ENCODE measurements around the gene ACTG2. TPM values are rescaled to one million over a fixed set of nuclear protein-coding genes. Genes with fewer than 3 reads are reported as not detected.
"Not testable (repeated sequence)": the region's sequence is repeated elsewhere in the genome, so short reads cannot be mapped to it uniquely, and the experiment has no call there.

Gene ACTG2
- total RNA-seq, 1 donor = 0.10 TPM

DNA sequence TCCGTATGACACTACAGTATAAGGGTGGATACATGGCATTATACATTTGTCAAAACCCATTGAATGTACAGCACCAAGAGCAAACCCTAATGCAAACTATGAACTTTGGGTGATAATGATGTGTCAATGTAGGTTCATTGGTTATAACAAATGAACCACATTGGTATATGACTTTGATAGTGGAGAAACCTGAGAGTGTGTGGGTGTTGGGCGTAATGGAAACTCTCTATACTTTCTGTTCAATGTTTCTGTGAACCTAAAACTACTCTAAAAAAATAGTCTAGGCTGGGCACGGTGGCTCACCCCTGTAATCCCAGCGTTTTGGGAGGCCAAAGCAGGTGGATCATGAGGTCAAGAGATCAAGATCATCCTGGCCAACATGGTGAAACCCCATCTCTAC, 6.5 kb upstream of the ACTG2 start:
- Histone ChIP-seq H3K9me3 (ENCODE audit: low read depth, low read length) (no peaks in the 10 kb centered on the region), H3K27me3 (ENCODE audit: insufficient read depth, low read length) (no peaks in the 10 kb centered on the region), H3K4me3 (ENCODE audit: low read length) (no peak overlapping the region), H3K4me1 (ENCODE audit: insufficient read depth, low read length) (no peaks in the 10 kb centered on the region)

DNA sequence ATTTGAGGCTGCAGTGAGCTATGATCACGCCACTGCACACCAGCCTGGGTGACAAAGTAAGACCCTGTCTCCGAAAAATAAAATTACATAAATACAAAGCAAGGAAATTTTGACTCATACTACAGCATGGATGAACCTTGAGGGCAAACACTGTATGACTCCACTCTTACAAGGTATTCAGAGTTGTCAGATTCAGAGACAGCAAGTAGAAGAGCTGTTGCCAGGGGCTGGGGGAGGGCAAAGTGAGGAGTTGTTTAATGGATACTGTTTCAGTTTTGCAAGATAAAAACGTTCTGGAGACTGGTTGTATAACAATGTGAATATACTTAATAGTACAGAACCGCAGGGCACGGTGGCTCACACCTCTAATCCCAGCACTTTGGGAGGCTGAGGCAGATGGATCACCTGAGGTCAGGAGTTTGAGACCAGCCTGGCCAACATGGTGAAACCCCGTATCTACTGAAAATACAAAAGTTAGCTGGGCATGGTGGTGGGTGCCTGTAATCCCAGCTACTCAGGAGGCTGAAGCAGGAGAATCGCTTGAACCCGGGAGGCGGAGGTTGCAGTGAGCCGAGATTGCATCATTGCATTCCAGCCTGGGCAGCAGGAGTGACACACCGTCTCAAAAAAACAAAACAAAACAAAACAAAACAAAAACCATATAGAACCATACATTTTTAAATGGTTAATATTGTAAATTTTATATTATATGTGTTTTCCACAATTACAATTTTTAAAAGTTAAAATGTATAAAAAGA, 5.0 kb upstream of the ACTG2 start:
- H3K27me3 ChIP-seq (ENCODE audit: insufficient read depth, low read length); H3K9me3 ChIP-seq (ENCODE audit: low read depth, low read length); H3K4me1 ChIP-seq (ENCODE audit: insufficient read depth, low read length); H3K4me3 ChIP-seq (ENCODE audit: low read length): not testable (repeated sequence)

DNA sequence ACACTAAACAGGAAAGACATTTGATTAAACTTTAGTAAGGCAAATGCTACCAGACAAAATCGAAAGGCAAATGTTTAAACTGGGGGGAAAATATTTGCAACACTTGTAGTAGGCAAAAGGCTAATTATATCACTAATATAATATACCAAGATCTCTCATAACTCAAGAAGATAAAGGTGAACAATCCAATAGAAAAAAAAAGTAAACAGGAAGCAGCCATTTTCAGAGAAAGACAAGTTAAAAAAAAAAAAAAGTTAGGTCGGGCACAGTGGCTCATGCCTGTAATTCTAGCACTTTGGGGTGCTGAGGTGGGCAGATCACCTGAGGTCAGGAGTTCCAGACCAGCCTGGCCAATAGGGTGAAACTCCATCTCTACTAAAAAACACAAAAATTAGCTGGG, 4.4 kb upstream of the ACTG2 start:
- no peaks in the 10 kb centered on the region for H3K4me1 ChIP-seq (ENCODE audit: insufficient read depth, low read length)
- no peak overlapping the region for H3K4me3 ChIP-seq (ENCODE audit: low read length)
- H3K27me3 ChIP-seq (ENCODE audit: insufficient read depth, low read length) = no peaks in the 10 kb centered on the region
- no peaks in the 10 kb centered on the region for H3K9me3 ChIP-seq (ENCODE audit: low read depth, low read length)

DNA sequence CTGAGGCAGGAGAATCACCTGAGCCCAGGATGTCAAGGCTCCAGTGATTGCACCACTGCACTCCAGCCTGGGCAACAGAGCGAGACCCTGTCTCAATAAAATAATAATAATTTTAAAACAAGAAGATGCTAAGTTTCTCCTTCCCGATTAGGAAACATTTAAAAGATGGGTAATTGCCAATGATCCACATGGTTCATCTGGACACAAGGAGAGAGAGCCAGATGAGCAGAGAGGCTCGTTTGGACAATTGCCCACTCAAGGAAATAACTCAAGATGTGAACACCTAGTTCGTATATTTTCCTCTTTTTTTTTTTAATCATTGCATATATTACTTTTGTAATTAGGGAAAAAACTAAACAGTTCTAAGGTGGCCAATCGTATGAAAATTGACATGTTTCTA, 3.6 kb upstream of the ACTG2 start:
- Histone ChIP-seq H3K4me1 (ENCODE audit: insufficient read depth, low read length) (no peaks in the 10 kb centered on the region), H3K4me3 (ENCODE audit: low read length) (no peak overlapping the region), H3K27me3 (ENCODE audit: insufficient read depth, low read length) (no peaks in the 10 kb centered on the region), H3K9me3 (ENCODE audit: low read depth, low read length) (no peaks in the 10 kb centered on the region)

DNA sequence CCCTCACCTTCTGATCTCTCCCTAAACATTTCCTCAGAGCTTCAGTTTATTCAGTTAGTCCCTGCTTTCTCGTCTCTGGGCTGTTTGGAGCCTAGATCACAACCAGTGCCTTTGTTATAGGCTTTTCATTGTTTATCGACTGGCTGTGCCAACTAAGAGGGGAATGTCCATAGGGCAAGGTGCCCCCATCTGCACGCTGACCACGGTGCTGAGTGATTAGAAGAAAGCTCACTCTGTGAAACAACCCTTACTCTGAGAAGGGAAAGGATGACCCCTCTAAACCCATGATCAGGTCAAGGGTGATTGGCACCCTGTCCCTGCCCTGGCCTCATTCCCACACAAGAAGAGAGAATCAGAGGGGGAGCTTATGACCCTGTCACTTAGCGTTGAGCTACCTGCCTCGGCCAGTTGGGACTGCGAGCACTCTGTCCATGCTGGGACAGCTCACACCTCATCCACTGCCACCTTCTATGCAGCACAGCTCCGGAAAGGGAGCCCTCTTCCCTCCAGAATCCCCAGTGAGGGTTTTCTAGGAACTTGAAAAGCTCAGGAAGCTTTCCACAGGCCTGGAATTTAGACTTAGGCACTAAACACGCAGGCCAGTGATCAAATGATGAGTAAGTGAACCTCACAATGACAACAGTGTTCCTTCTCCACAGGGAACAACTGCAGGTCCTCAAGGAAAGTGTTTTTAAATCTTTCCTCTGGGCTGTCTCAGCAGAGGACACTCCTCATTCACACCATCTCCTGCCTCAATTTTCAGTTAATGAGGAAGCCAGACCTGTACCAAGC, 2.3 kb upstream of the ACTG2 start:
- Histone ChIP-seq H3K27me3 (ENCODE audit: insufficient read depth, low read length) (no peaks in the 10 kb centered on the region), H3K4me1 (ENCODE audit: insufficient read depth, low read length) (no peaks in the 10 kb centered on the region), H3K9me3 (ENCODE audit: low read depth, low read length) (no peaks in the 10 kb centered on the region), H3K4me3 (ENCODE audit: low read length) (no peak overlapping the region)

DNA sequence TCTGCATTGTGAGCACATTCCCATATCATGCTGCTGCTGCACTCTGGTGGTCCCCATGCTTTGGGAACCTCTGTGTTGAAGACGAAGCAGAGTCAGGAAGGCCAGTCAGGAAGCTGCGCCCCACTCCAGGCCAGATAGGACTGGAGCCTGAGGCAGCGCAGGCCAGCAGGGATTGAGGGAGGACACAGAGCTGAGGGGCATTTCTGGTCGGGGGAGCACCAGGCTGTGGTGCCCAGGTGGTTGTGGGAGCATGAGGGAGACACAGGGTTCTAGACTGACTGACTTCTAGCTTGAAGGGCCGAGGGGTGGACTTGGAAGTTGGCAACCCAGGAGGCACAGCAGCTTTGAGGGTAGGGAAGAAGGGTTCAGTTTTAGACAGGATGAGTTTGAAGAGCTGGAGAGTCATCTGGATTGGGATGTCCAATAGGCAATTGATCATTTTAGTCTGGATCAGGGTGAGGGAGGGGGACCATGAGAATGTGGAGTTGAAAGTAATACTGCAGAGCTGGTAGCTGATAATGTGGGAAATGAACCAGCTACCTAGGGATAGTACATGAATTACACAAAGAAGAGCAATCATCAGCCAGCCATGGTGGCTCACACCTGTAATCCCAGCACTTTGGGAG, 1.4 kb upstream of the ACTG2 start:
- Histone ChIP-seq H3K4me1 (ENCODE audit: insufficient read depth, low read length) (peaks cover 5% of the 10 kb centered on the region), H3K9me3 (ENCODE audit: low read depth, low read length) (no peaks in the 10 kb centered on the region), H3K27me3 (ENCODE audit: insufficient read depth, low read length) (no peaks in the 10 kb centered on the region), H3K4me3 (ENCODE audit: low read length) (no peak overlapping the region)

DNA sequence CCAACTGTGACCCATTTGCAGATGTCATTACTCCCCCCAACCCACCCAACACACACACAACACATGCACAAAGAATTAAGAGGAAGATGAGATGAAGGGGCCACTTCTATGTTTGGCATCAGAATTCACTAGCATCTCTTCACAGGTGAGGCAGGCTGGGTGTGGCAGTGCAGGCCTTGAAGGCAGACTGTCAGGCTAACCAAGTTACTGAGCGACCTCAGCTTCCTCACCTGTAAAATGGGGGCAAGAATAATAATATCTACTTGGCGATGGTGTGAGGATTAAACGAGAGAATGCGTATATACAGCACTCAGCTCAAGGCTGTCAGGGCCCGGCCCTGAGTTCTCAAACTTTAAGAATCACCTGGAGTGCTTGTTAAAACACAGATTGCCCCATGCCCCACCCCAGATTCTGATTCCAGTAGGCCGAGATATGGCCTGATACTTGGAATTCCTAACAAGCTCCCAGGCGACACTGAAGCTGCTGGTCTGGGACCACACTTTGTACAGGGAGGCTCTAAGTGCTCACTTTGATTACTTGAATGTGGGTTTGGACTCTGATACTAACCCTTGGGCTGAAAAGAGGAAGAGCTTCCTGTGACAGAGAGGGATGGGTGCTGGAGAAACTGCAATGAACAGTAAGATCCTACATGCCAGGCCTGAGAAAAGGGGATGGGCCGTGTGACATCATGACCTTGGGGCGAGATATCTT, 1.1 kb downstream of the ACTG2 start:
- no peaks in the 10 kb centered on the region for H3K9me3 ChIP-seq (ENCODE audit: low read depth, low read length)
- no peak overlapping the region for H3K4me3 ChIP-seq (ENCODE audit: low read length)
- peaks cover 18% of the 10 kb centered on the region for H3K4me1 ChIP-seq (ENCODE audit: insufficient read depth, low read length)
- H3K27me3 ChIP-seq (ENCODE audit: insufficient read depth, low read length) = no peaks in the 10 kb centered on the region

DNA sequence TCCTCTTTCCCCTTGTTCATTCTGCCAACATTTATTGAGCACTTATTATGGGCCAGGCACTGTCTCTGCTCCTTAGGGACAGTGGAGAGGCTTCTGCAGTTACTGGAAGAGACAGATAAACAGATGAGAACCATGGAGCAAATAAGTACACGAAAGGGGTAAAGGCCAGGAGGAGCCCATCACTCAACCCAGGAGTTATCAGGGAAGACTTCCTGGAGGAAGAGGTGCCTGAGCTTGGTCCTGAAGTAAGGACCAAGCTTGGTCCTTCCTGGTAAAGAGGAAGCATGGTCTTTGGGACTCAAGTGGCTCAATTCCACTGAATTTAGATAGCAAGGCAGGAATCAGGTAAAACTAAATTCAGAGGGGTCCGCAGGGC, 1.7 kb downstream of the ACTG2 start:
- H3K27me3 ChIP-seq (ENCODE audit: insufficient read depth, low read length) = no peaks in the 10 kb centered on the region
- H3K9me3 ChIP-seq (ENCODE audit: low read depth, low read length) = no peaks in the 10 kb centered on the region
- peaks cover 18% of the 10 kb centered on the region for H3K4me1 ChIP-seq (ENCODE audit: insufficient read depth, low read length)
- H3K4me3 ChIP-seq (ENCODE audit: low read length) = no peak overlapping the region

DNA sequence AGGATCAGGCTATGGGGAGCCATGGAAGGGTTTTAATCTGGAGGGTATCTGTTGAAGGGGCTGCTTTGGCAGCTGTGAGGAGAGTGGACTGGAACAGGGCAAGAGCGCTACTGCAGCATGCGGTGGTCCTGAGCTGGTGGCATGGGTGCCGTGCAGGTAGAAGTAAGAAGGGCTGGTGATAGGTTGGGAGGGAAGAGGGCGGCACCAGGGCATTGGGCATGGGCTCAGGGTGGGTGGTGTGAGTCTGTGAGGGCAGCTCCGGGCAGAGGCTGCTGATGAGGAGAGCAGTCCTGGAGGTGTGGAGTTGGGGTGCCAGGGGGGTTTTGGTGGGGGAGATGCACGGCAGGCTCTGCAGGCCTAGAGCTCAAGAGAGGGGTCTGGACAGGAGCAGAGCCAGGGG, 2.1 kb downstream of the ACTG2 start:
- Histone ChIP-seq H3K4me1 (ENCODE audit: insufficient read depth, low read length) (peaks cover 18% of the 10 kb centered on the region), H3K4me3 (ENCODE audit: low read length) (no peak overlapping the region), H3K9me3 (ENCODE audit: low read depth, low read length) (no peaks in the 10 kb centered on the region), H3K27me3 (ENCODE audit: insufficient read depth, low read length) (no peaks in the 10 kb centered on the region)

DNA sequence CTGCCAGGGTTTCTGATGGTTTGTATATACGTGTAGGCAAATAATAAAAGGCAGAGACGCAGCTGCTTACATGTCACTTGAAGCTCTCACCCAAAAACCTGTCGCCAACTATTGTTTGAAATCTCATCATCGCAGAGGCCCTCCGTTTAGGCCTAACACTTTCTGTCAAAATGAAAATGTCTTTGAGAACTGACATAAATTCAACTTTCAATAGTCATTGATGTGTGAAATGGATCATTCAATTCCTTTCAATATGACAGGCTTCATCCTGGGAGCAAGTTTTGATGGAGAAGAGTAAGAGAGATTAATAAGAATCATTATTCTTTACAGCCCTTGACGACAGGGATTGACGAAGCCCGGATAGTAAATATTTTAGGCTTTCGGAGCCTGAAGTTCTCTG, 2.7 kb downstream of the ACTG2 start:
- H3K4me1 ChIP-seq (ENCODE audit: insufficient read depth, low read length) = peaks cover 18% of the 10 kb centered on the region
- no peak overlapping the region for H3K4me3 ChIP-seq (ENCODE audit: low read length)
- H3K9me3 ChIP-seq (ENCODE audit: low read depth, low read length) = no peaks in the 10 kb centered on the region
- no peaks in the 10 kb centered on the region for H3K27me3 ChIP-seq (ENCODE audit: insufficient read depth, low read length)

DNA sequence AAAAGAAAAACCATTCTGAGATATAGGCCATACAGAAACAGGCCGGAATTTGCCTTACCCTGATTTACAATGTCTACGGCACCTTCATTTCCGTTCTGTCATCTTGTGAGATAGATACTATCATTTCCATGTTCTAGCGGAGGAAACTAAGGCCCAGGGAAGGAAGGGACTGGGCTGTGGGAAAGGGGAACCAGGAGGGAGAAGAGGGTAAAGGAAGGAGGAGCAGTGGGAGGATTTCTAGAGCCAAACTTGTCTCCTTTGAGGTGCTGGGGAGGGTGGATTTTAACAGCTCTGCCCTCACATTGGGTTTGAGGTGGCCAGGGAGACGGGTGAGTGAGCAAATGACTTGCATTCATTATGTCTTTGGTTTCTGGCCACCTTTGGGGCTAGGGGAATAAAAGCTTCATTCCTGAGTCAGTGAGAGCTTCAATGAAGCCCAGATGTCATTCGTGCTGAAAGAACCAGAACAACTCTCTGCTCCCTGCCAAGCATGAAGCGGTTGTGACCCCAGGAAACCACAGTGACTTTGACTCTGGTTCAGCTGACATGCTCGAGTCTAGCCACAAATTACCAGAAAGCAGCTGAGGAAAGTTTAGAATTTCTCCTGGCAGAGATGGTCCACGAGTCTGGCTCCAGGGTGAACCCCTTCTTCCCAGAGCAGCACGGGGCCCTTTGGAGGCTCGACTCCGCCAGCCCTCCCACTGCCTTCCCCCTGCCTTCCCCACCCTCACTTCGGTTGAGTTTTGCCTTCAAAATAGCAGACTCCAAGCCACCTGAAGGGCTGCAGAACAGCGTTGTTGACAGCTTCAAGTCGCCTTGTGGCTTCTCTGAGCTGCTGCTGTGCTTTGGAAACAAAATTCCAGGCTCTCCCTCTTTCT, 3.8 kb downstream of the ACTG2 start:
- Histone ChIP-seq H3K4me1 (ENCODE audit: insufficient read depth, low read length) (peaks cover 18% of the 10 kb centered on the region), H3K9me3 (ENCODE audit: low read depth, low read length) (no peaks in the 10 kb centered on the region), H3K4me3 (ENCODE audit: low read length) (no peak overlapping the region), H3K27me3 (ENCODE audit: insufficient read depth, low read length) (no peaks in the 10 kb centered on the region)

DNA sequence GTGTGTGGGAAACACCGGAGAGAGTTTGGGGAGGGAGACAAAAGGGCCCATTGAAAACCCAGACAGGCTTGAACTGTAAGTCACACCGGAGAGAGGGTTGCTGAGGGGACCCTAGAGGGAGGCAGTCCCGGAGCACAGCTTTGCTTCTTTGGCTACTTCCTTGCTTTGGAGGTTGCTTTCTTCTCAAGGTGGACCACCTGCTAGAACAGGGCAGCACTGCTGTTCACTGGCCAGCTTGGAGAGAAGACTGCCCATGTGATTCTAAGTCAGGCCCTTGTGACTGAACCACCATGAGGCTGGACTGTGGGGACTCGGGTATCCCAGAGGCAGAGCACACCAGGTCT, 4.4 kb downstream of the ACTG2 start:
- H3K4me1 ChIP-seq (ENCODE audit: insufficient read depth, low read length) = peaks cover 18% of the 10 kb centered on the region
- H3K4me3 ChIP-seq (ENCODE audit: low read length) = no peak overlapping the region
- H3K27me3 ChIP-seq (ENCODE audit: insufficient read depth, low read length) = no peaks in the 10 kb centered on the region
- no peaks in the 10 kb centered on the region for H3K9me3 ChIP-seq (ENCODE audit: low read depth, low read length)

DNA sequence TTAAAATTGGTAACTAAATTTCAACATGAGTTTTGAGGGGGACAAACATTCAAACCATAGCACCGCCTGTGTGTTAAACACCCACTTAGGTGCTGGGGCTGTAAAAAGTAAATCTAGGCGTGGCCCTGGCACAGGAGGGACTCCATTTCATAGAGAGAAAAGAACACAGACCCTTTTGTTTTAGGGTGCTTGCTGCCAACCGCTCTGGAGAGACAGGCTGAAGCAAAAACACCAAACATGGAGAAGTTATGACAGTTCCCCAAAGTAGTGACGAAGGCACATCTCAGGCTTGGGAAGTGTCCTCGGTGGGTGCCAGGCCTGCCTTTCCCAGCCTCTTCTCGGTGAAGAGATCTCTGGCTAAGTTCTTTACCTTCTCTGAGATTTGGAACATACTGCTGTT, 5.1 kb downstream of the ACTG2 start:
- Histone ChIP-seq H3K4me3 (ENCODE audit: low read length) (no peak overlapping the region), H3K9me3 (ENCODE audit: low read depth, low read length) (no peaks in the 10 kb centered on the region), H3K4me1 (ENCODE audit: insufficient read depth, low read length) (peaks cover 18% of the 10 kb centered on the region), H3K27me3 (ENCODE audit: insufficient read depth, low read length) (no peaks in the 10 kb centered on the region)

DNA sequence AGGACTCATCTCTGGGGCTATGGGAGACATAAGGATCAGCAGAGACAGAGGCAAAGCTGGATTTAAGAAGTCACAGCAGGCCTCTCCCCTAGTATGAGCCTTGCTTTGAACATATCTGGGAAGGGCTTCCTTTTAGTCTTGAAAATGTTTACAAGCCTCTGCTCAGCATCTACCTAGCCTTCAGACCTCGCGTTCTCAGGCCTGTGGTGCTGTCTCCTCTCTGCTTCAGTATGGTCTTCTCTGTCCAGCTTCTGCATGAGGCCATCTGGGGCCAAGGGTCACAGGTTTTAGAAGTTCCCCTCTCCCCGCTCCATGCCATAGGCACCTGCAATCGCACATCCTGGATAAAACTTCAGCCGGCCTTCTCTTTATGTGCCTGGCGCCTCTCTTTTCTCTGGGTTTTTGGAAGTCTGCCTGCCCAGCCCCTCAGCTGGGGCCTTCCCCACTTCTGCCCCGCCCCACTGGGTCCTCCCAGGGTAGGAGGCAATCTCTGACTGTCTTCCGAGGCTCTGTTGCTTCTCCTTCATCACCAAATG, 7.1 kb downstream of the ACTG2 start:
- peaks cover 18% of the 10 kb centered on the region for H3K4me1 ChIP-seq (ENCODE audit: insufficient read depth, low read length)
- H3K9me3 ChIP-seq (ENCODE audit: low read depth, low read length) = no peaks in the 10 kb centered on the region
- H3K4me3 ChIP-seq (ENCODE audit: low read length) = no peak overlapping the region
- H3K27me3 ChIP-seq (ENCODE audit: insufficient read depth, low read length) = no peaks in the 10 kb centered on the region
